AG04450 (cell line): ENCODE measurements around the gene PHC2. TPM values are rescaled to one million over a fixed set of nuclear protein-coding genes. Genes with fewer than 3 reads are reported as not detected.

Source experiments
- CTCF ChIA-PET: fragments of 300-600, 350-600 bp; formaldehyde crosslinking; extraction: SDS; loops from one replicate; lab custom pipeline; 2022; ENCODE audit warnings: antibody characterized with exemption, inconsistent platforms; lab: Charles Lee
- POLR2A ChIA-PET: fragments of 350-600 bp; formaldehyde crosslinking; extraction: SDS; loops from one replicate; lab custom pipeline; 2021; ENCODE audit warnings: antibody characterized with exemption, inconsistent platforms; lab: Yijun Ruan, JAX
- DNase-seq: peaks from one replicate; pipeline ENCODE4 v3.0.0-alpha.2; 2011; ENCODE audit warnings: low read depth, low spot score
- H3K27ac ChIP-seq: one replicate; pipeline ENCODE4 v1.5.1; 2012; ENCODE audit warnings: low read depth, low read length, control low read depth
- H3K27me3 ChIP-seq: one replicate; pipeline ENCODE4 v1.6.0; 2012; ENCODE audit warnings: low read length; ENCODE audit not compliant: control insufficient read depth, insufficient read depth
- H3K4me3 ChIP-seq: 2 replicates; pipeline ENCODE4 v1.5.1; 2011; ENCODE audit warnings: mild to moderate bottlenecking, low read depth, low read length, control low read depth
- H3K9me3 ChIP-seq: 2 replicates; pipeline ENCODE4 v1.5.1; 2012; ENCODE audit warnings: low read length; ENCODE audit not compliant: control insufficient read depth, insufficient read depth
- polyA plus RNA-seq: library from polyadenylated mRNA; depleted of rRNA; stranded (reverse); fragments of >200 nt; gene quantifications from 2 replicates; pipeline ENCODE4 v1.2.3, GENCODE V29; 2011
- TF ChIP-seq, protein P1 (sequence below): IDR thresholded peaks from 2 replicates; pipeline ENCODE4 v1.5.1; 2011; ENCODE audit warnings: low read depth, low read length, control low read depth, inconsistent platforms

The PHC2 gene
- polyA plus RNA-seq, 1 experiment = 47.1 TPM

DNA sequence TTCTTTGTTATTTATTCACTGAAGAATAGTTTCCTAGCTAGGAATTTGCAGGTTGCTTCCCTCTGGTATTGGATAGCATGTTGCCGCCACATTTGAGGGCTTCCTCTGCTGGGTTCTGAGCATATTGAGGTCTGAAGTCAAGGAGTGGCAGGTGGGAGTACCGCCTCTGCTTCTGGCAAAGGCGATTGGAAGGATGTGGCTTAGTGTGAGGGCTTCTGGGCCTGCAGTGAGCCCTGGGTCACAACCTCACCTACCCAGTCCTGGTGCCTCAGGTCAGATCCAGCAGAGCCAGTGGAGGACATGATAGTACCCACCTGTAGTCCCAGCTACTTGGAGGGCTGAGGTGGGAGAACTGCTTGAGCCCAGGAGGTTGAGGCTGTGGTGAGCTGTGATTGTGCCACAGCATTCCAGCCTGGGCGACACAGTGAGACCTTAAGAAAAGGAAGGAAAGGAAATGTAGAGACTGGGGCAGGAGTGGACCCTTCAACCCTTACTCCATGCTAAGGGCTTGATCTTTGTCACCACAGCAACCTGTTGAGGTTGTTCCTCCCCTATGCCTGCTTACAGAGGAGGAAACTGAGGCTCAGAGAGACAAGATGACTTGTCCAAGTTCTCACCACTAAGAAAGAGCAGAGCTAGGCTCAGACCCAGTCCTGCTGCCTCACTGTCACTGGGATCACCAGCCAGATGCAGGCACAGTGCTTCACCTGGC lies 132.8 kb downstream of the PHC2 start:
- Histone ChIP-seq H3K27me3 (no peaks in the 10 kb centered on the region), H3K27ac (no peak overlapping the region), H3K4me3 (no peak overlapping the region), H3K9me3 (no peaks in the 10 kb centered on the region)
- CTCF ChIA-PET = interaction anchor here (0.6 to 10.7 kb wide), 22 partner anchors 9 to 315 kb away, joined by 3 to 212 read pairs (median 5); partner anchors contain the start of gene ZSCAN20
- no peak for DNase-seq
- TF ChIP-seq, protein P1, sequence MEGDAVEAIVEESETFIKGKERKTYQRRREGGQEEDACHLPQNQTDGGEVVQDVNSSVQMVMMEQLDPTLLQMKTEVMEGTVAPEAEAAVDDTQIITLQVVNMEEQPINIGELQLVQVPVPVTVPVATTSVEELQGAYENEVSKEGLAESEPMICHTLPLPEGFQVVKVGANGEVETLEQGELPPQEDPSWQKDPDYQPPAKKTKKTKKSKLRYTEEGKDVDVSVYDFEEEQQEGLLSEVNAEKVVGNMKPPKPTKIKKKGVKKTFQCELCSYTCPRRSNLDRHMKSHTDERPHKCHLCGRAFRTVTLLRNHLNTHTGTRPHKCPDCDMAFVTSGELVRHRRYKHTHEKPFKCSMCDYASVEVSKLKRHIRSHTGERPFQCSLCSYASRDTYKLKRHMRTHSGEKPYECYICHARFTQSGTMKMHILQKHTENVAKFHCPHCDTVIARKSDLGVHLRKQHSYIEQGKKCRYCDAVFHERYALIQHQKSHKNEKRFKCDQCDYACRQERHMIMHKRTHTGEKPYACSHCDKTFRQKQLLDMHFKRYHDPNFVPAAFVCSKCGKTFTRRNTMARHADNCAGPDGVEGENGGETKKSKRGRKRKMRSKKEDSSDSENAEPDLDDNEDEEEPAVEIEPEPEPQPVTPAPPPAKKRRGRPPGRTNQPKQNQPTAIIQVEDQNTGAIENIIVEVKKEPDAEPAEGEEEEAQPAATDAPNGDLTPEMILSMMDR = no peak
- POLR2A ChIA-PET = interaction anchor here (0.6 kb wide), 2 partner anchors 158 to 162 kb away, joined by 4 to 11 read pairs; no protein-coding TSS in a partner anchor

DNA sequence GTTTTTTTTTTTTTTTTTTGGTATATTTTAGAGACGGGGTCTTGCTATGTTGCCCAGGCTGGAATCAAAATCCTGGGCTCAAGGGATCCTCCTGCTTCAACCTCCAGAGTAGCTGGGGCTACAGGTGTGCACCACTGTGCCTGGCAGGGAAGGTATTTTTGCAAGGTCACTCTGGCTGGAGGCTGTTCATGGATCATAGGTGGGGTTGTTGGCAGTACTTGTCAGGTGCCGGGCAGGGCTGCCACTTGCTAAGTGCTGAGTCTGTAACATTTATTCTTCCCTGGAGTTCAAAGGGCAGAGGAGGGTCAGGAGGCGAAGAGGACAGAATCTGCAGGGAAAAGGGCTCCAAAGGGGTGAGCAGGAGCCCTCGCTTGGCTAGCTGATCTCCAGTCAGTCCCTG lies 134.1 kb downstream of the PHC2 start:
- ChIA-PET CTCF (interaction anchor here (0.7 to 10.7 kb wide), 23 partner anchors 9 to 316 kb away, joined by 3 to 212 read pairs (median 12); partner anchors contain the start of gene ZSCAN20), POLR2A (no interaction called here)
- Histone ChIP-seq H3K9me3 (no peaks in the 10 kb centered on the region), H3K4me3 (no peak overlapping the region), H3K27me3 (no peaks in the 10 kb centered on the region), H3K27ac (no peak overlapping the region)
- TF ChIP-seq, protein P1 = no peak
- no peak for DNase-seq

DNA sequence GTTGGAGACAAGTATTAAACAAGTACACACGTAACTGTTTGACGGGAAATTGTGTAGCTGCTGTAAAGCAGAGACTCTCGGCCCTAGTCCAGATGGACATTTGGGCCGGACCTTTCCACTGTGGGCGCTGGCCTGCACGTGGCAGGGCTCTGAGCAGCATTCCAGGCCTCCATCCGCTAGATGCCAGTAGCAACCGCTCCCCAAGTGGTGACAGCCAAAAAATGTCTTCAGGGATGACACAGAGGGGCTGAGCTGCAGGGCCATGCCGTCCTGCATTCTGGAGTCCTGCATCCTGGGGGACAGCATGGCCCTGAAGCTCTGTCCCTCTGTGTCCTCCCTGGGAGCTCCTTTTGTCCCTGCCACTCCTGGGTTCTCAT lies 134.8 kb downstream of the PHC2 start:
- POLR2A ChIA-PET = interaction anchor here (0.6 to 1.0 kb wide), 4 partner anchors 29 to 176 kb away, joined by 3 to 5 read pairs (median 4); partner anchors contain the start of gene ZSCAN20
- Histone ChIP-seq H3K9me3 (no peaks in the 10 kb centered on the region), H3K27ac (no peak overlapping the region), H3K27me3 (no peaks in the 10 kb centered on the region), H3K4me3 (no peak overlapping the region)
- CTCF ChIA-PET = interaction anchor here (0.7 to 10.7 kb wide), 61 partner anchors 10 to 324 kb away, joined by 3 to 212 read pairs (median 6); partner anchors contain the start of genes A3GALT2, TRIM62 and ZSCAN20
- TF ChIP-seq, protein P1 = no peak
- no peak for DNase-seq

DNA sequence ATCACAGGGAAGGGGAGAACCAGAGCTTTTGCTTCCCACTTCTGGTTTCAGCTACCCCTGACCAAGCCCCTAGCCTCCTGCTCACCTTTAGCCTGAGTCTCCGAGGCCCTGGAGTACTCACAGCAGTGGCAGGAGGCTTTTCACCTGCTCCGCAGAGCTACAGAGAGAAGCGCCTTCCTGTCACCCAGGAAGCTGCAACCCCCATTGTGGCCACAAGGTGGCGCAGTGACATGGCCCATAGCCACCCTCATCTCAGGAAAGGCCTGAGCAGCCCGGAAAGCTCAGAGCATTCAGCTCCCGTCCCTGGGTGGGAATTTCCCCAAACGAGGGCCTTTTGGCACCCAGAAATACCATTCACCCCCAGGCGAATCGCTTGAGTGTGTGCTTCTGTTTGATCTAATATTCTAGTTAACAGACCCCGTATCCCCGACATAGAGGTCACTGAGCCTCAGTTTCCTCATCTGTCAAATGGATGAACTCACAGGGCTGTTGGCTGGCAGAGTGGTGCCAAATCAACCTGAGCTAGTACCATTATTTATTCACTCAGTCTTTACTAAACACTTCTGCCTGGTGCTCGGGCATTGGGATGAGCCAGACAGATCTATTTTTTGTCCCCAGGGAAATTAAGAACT lies 135.3 kb downstream of the PHC2 start:
- ChIA-PET POLR2A (interaction anchor here (0.6 to 1.0 kb wide), 4 partner anchors 29 to 176 kb away, joined by 3 to 5 read pairs (median 4); partner anchors contain the start of gene ZSCAN20), CTCF (interaction anchor here (0.5 to 10.7 kb wide), 70 partner anchors 10 to 325 kb away, joined by 3 to 212 read pairs (median 5); partner anchors contain the start of genes A3GALT2, TRIM62 and ZSCAN20)
- peak; percentile 49 for DNase-seq
- Histone ChIP-seq H3K27ac (no peak overlapping the region), H3K27me3 (no peaks in the 10 kb centered on the region), H3K4me3 (no peak overlapping the region), H3K9me3 (no peaks in the 10 kb centered on the region)
- TF ChIP-seq, protein P1 = peak; percentile 96
